Neuronal stem cell (in vitro differentiated cells): ENCODE measurements around the gene USP14.

Experiments used
- DNase-seq: peaks from one replicate; pipeline ENCODE4 v3.0.0-alpha.2; 2013; ENCODE audit warnings: low spot score
- H2AFZ ChIP-seq: one replicate; pipeline ENCODE4 v1.6.1; 2013; ENCODE audit warnings: mild to moderate bottlenecking, low read length, inconsistent platforms
- H2AK5ac ChIP-seq: 2 replicates; pipeline ENCODE4 v1.6.1; 2013; ENCODE audit warnings: low read depth, mild to moderate bottlenecking, inconsistent platforms, low read length, moderate library complexity, mixed read lengths
- H2BK120ac ChIP-seq: 2 replicates; pipeline ENCODE4 v1.6.1; 2013; ENCODE audit warnings: low read depth, mild to moderate bottlenecking, inconsistent platforms, low read length, moderate library complexity, mixed read lengths
- H2BK12ac ChIP-seq: one replicate; pipeline ENCODE4 v1.6.1; 2013; ENCODE audit warnings: low read length, inconsistent platforms
- H2BK15ac ChIP-seq: 2 replicates; pipeline ENCODE4 v1.6.1; 2013; ENCODE audit warnings: mild to moderate bottlenecking, low read length, inconsistent platforms, mixed read lengths
- H2BK5ac ChIP-seq: one replicate; pipeline ENCODE4 v1.6.1; 2013; ENCODE audit warnings: inconsistent platforms, mild to moderate bottlenecking, low read length, moderate library complexity
- H3K14ac ChIP-seq: one replicate; pipeline ENCODE4 v1.6.1; 2013; ENCODE audit warnings: low read length, inconsistent platforms
- H3K18ac ChIP-seq: 2 replicates; pipeline ENCODE4 v1.6.1; 2013; ENCODE audit warnings: low read length, inconsistent platforms
- H3K23ac ChIP-seq: 2 replicates; pipeline ENCODE4 v1.6.1; 2013; ENCODE audit warnings: low read depth, mild to moderate bottlenecking, mixed read lengths, low read length, inconsistent platforms; ENCODE audit not compliant: poor library complexity
- H3K27ac ChIP-seq: replicated peaks from 3 replicates; pipeline ENCODE4 v1.5.1; 2013; ENCODE audit warnings: low read length, inconsistent platforms
- H3K27me3 ChIP-seq, 3 experiments: 2 replicates each; pipeline ENCODE4 v1.6.1; 2013; ENCODE audit warnings: low read length in 3 of 3, mild to moderate bottlenecking in 2 of 3, inconsistent platforms in 1 of 3, low read depth in 1 of 3, mixed read lengths in 1 of 3, moderate library complexity in 1 of 3; ENCODE audit not compliant: control insufficient read depth in 3 of 3, insufficient read depth in 3 of 3
- H3K36me3 ChIP-seq, 2 donors: replicated peaks in 1 of 2; 2 replicates each; pipeline ENCODE4 v1.6.1; 2013; ENCODE audit warnings: low read length in 2 of 2; ENCODE audit not compliant: control insufficient read depth in 2 of 2, insufficient read depth in 2 of 2
- H3K4ac ChIP-seq: 2 replicates; pipeline ENCODE4 v1.6.1; 2013; ENCODE audit warnings: inconsistent platforms, mild to moderate bottlenecking, low read length, moderate library complexity
- H3K4me1 ChIP-seq, 2 donors: 1 replicate in 1 of 2; 2 replicates in 1 of 2; pipeline ENCODE4 v1.6.1; 2013; ENCODE audit warnings: low read length in 2 of 2, low read depth in 1 of 2; ENCODE audit not compliant: control insufficient read depth in 2 of 2, insufficient read depth in 1 of 2
- H3K4me2 ChIP-seq: one replicate; pipeline ENCODE4 v1.6.1; 2013; ENCODE audit warnings: mild to moderate bottlenecking, low read length, inconsistent platforms; ENCODE audit not compliant: insufficient read depth, poor library complexity, severe bottlenecking
- H3K4me3 ChIP-seq, 2 donors: 2 replicates each; pipeline ENCODE4 v1.5.1; 2013; ENCODE audit warnings: low read length in 2 of 2, mild to moderate bottlenecking in 2 of 2, inconsistent platforms in 1 of 2, moderate library complexity in 1 of 2
- H3K79me1 ChIP-seq: one replicate; pipeline ENCODE4 v1.6.1; 2013; ENCODE audit warnings: low read depth, mild to moderate bottlenecking, inconsistent platforms, low read length, moderate library complexity
- H3K9ac ChIP-seq: one replicate; pipeline ENCODE4 v1.6.1; 2013; ENCODE audit warnings: mild to moderate bottlenecking, low read depth, low read length, inconsistent platforms; ENCODE audit not compliant: poor library complexity
- H3K9me3 ChIP-seq, 2 donors: replicated peaks in 1 of 2; 2 replicates each; pipeline versions ENCODE3 to v1.6.1; 2013; ENCODE audit warnings: low read length in 2 of 2, mild to moderate bottlenecking in 2 of 2, inconsistent platforms in 1 of 2, low read depth in 1 of 2, mixed read lengths in 1 of 2, moderate library complexity in 1 of 2; ENCODE audit not compliant: control insufficient read depth in 2 of 2, insufficient read depth in 1 of 2
- H4K8ac ChIP-seq: one replicate; pipeline ENCODE4 v1.6.1; 2013; ENCODE audit warnings: low read depth, mild to moderate bottlenecking, inconsistent platforms, low read length, moderate library complexity
- H4K91ac ChIP-seq: one replicate; pipeline ENCODE4 v1.6.1; 2013; ENCODE audit warnings: low read length, low read depth, mild to moderate bottlenecking, inconsistent platforms; ENCODE audit not compliant: poor library complexity
- WGBS, 2 donors: extraction: QIAGEN DNeasy Blood & Tissue Kit; methylation state at CpG; one replicate each; pipeline ENCODE4 v1.1.7; 2013; ENCODE audit warnings: missing lambda C conversion rate in 2 of 2, mixed read lengths in 1 of 2; ENCODE audit not compliant: insufficient read length in 2 of 2, insufficient replicate concordance in 1 of 2; ENCODE audit errors: extremely low coverage in 2 of 2; 5-methylcytosine and 5-hydroxymethylcytosine counted together

Gene USP14

DNA sequence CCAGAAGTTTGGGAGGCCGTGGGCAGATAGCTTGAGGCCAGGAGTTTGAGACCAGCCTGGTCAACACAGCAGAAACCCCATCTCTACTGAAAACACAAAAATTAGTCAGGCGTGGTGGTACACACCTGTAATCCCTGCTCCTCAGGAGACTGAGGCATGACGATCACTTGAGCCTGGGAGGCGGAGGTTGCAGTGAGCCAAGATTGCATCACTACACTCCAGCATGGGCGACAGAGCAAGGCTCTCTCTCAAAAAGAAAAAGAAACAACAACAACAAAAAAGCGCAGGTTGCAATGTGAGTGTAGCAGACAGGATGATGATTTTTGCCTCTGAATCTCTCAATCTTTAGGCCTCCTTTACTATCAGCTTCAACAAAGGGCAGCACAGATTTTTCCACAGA lies 2.7 kb upstream of the USP14 start:
- Histone ChIP-seq H3K4me2 (no peak overlapping the region), H3K14ac (no peak overlapping the region), H4K8ac (no peak overlapping the region), H2AFZ (peak overlapping the region; percentile 57), H3K4me3 (no peak overlapping the region), H3K18ac (no peak overlapping the region), H2BK15ac (no peak overlapping the region), H3K27ac (no peak overlapping the region), H3K9ac (no peak overlapping the region), H3K23ac (no peak overlapping the region), H3K4me1 (no peaks in the 10 kb centered on the region), H3K27me3 (peaks cover 0 to 9% (median 0%) of the 10 kb centered on the region in 3 experiments), H3K4ac (no peak overlapping the region), H2BK5ac (no peak overlapping the region), H2BK120ac (no peak overlapping the region), H2BK12ac (no peak overlapping the region), H4K91ac (no peak overlapping the region), H3K36me3 (peaks cover 0 to 9% of the 10 kb centered on the region in 2 donors), H3K79me1 (no peaks in the 10 kb centered on the region), H2AK5ac (no peak overlapping the region), H3K9me3 (no peaks in the 10 kb centered on the region)
- no peak for DNase-seq
- WGBS, 2 donors = no CpG with 5 or more reads among the region's 6 CpGs

DNA sequence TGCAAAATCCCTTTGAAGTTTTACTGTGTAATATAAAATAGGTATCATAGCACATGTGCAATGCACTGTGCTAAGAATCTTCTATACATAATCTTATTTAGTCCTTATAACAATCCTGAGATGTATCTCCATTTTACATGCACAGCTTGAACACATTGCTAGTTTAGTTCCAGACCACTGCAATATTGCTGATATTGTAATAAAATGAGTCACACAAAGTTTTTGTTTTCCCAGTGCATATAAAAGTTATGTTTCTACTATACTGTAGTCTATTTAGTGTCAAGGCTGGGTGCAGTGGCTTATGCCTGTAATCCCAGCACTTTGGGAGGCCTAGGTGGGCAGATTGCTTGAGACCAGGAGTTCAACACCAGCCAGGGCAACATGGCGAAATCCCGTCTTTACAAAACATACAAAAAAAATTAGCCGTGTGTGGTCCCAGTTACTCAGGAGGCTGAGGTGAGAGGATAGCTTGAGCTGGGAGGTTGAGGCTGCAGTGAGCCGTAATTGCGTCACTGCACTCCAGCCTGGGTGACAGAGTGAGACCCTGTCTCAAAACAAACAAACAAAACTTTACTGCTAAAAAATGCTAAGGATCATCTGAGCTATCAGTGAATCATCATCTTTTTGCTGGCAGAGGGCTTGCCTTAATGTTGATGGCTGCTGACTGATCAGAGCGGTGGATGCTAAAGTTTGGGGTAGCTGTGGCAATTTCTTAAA lies 1.7 kb upstream of the USP14 start:
- Histone ChIP-seq H3K4me2 (no peak overlapping the region), H3K9me3 (no peaks in the 10 kb centered on the region), H3K4me1 (no peaks in the 10 kb centered on the region), H3K14ac (no peak overlapping the region), H3K23ac (no peak overlapping the region), H3K36me3 (peaks cover 0 to 18% of the 10 kb centered on the region in 2 donors), H2AFZ (no peak overlapping the region), H2BK15ac (no peak overlapping the region), H3K18ac (no peak overlapping the region), H2AK5ac (no peak overlapping the region), H3K27me3 (peaks cover 0 to 7% (median 0%) of the 10 kb centered on the region in 3 experiments), H3K27ac (no peak overlapping the region), H4K91ac (no peak overlapping the region), H2BK12ac (no peak overlapping the region), H3K9ac (no peak overlapping the region), H3K79me1 (no peaks in the 10 kb centered on the region), H3K4me3 (no peak overlapping the region), H3K4ac (no peak overlapping the region), H4K8ac (no peak overlapping the region), H2BK5ac (no peak overlapping the region), H2BK120ac (no peak overlapping the region)
- no CpG with 5 or more reads among the region's 6 CpGs for WGBS, 2 donors
- DNase-seq = no peak

DNA sequence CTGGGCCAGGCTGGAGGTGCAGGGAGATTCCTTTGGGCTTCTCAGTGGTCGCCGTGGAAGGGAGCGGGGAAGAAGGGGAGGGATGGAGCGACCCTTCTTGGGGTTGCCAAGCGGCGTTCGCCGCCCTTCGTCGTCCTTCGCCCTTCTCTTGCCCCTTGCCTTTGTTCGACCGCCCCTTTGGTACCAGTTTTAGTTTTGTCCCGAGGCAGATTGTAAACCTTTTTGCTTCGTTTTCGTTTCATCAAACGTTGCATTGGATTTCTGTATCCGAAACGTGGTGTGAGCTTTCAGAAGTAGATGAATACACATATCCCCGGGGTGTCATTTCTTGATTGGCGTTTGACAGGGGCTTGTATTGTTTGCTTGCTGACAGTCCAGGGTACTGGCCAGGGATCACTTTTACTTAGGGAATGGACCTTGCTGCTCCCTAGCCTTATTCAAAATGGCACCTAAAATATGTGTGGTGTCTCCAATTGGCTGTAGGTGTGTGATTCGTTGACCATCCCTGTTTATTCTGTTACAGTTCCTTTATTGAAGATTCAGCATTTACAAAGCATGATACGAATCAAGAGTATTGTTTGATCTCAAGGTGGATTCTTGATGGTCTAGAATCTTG lies 788 bp downstream of the USP14 start:
- no peak overlapping the region for H3K4ac ChIP-seq
- H4K8ac ChIP-seq = no peak overlapping the region
- no peak overlapping the region for H4K91ac ChIP-seq
- H3K27ac ChIP-seq = peak overlapping the region; percentile 64
- no peak overlapping the region for H2BK12ac ChIP-seq
- no peak overlapping the region for H2BK5ac ChIP-seq
- no CpG with 5 or more reads among the region's 23 CpGs for WGBS, 2 donors
- H2BK120ac ChIP-seq = no peak overlapping the region
- no peaks in the 10 kb centered on the region for H3K4me1 ChIP-seq
- peak overlapping the region; percentile 95 for H2AFZ ChIP-seq
- peak overlapping the region; percentile 99 for H3K9ac ChIP-seq
- H3K23ac ChIP-seq = peak overlapping the region; percentile 99
- no peaks in the 10 kb centered on the region for H3K27me3 ChIP-seq
- peak overlapping the region; percentile 73 for H3K4me2 ChIP-seq
- peak overlapping the region; percentile 88 for H2AK5ac ChIP-seq
- no peak overlapping the region for H2BK15ac ChIP-seq
- no peak for DNase-seq
- H3K18ac ChIP-seq = peak overlapping the region; percentile 97
- no peaks in the 10 kb centered on the region for H3K79me1 ChIP-seq
- peaks cover 1 to 40% of the 10 kb centered on the region in 2 donors for H3K36me3 ChIP-seq
- no peak overlapping the region for H3K14ac ChIP-seq
- no peaks in the 10 kb centered on the region for H3K9me3 ChIP-seq
- peak overlapping the region; percentile 100 for H3K4me3 ChIP-seq

DNA sequence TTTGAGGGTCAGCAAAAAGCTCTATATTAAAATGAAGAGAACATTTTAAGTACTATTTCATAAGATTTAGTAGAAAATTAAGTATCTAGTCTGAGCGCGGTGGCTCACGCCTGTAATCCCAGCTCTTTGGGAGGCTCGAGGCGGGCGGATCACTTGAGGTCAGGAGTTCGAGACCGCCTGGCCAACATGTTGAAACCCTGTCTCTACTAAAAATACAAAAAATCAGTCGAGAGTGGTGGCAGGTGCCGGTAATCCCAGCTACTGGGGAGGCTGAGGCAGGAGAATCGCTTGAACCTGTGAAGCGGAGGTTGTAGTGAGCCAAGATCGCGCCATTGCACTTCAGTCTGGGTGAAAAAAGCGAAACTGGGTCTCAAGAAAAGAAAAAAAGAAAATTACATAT lies 1.6 kb downstream of the USP14 start:
- no peak overlapping the region for H3K18ac ChIP-seq
- H3K4me2 ChIP-seq = no peak overlapping the region
- H3K9ac ChIP-seq = no peak overlapping the region
- WGBS, 2 donors = no CpG with 5 or more reads among the region's 15 CpGs
- H4K8ac ChIP-seq = no peak overlapping the region
- H3K4me3 ChIP-seq = peak overlapping the region in 1 of 2 donors; percentile 100
- H3K4ac ChIP-seq = no peak overlapping the region
- H3K9me3 ChIP-seq = no peaks in the 10 kb centered on the region
- H3K36me3 ChIP-seq = peaks cover 1 to 48% of the 10 kb centered on the region in 2 donors
- H2AFZ ChIP-seq = no peak overlapping the region
- no peak overlapping the region for H2BK15ac ChIP-seq
- no peak overlapping the region for H2BK120ac ChIP-seq
- H3K4me1 ChIP-seq = no peaks in the 10 kb centered on the region
- H3K14ac ChIP-seq = no peak overlapping the region
- H3K27me3 ChIP-seq = no peaks in the 10 kb centered on the region
- H2BK5ac ChIP-seq = no peak overlapping the region
- no peak overlapping the region for H2BK12ac ChIP-seq
- H4K91ac ChIP-seq = no peak overlapping the region
- no peak overlapping the region for H2AK5ac ChIP-seq
- no peak overlapping the region for H3K23ac ChIP-seq
- DNase-seq = no peak
- H3K27ac ChIP-seq = no peak overlapping the region
- H3K79me1 ChIP-seq = no peaks in the 10 kb centered on the region
